ENCODE results near the gene RAB5B. TPM values are rescaled to one million over a fixed set of nuclear protein-coding genes. Genes with fewer than 3 reads are reported as not detected.
"Not testable (repeated sequence)": the region's sequence is repeated elsewhere in the genome, so short reads cannot be mapped to it uniquely, and the experiment has no call there.

RAB5B gene
- total RNA-seq, 1 experiment from 2014 or later, result 44.5 TPM

DNA sequence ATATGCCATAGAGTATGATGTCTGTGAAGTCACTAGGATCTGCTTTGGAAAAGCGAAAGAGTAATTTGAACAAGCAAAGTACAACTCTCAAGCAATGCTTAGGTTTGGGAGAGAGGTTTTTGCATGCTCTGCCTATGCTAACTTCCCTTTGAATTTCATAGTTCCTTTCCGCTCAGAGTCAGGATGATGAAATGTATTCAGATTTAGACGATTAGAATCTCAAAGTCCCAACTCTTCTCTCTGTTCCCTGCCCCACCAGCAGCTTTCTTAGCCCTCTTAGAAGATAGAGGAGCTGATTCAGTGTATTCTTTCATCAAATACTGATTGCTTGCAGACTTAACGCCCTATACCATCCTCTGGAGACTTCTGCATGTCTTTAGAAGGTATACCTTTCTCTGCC lies 11.5 kb downstream of the RAB5B start:
- TF ChIP-seq, protein P1, sequence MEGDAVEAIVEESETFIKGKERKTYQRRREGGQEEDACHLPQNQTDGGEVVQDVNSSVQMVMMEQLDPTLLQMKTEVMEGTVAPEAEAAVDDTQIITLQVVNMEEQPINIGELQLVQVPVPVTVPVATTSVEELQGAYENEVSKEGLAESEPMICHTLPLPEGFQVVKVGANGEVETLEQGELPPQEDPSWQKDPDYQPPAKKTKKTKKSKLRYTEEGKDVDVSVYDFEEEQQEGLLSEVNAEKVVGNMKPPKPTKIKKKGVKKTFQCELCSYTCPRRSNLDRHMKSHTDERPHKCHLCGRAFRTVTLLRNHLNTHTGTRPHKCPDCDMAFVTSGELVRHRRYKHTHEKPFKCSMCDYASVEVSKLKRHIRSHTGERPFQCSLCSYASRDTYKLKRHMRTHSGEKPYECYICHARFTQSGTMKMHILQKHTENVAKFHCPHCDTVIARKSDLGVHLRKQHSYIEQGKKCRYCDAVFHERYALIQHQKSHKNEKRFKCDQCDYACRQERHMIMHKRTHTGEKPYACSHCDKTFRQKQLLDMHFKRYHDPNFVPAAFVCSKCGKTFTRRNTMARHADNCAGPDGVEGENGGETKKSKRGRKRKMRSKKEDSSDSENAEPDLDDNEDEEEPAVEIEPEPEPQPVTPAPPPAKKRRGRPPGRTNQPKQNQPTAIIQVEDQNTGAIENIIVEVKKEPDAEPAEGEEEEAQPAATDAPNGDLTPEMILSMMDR (IDR thresholded peaks at IDR 0.05 in 2 of 3, conservative IDR thresholded peaks at IDR 0.05 in 1 of 3; ENCODE audit: borderline replicate concordance in 1 of 3, insufficient read depth in 1 of 3, low read depth in 2 of 3, low read length in 2 of 3), result no peak
- TF ChIP-seq ZFX (IDR thresholded peaks at IDR 0.05), result no peak
- TF ChIP-seq RAD21 (IDR thresholded peaks at IDR 0.05; ENCODE audit: low read depth), result no peak
- TF ChIP-seq EGR1 (IDR thresholded peaks at IDR 0.05; ENCODE audit: low read depth), result no peak
- no peak for TF ChIP-seq POLR2A (IDR thresholded peaks at IDR 0.05; ENCODE audit: borderline replicate concordance, extremely low read depth, insufficient read depth, insufficient read length)
- TF ChIP-seq CEBPB (IDR thresholded peaks at IDR 0.05; ENCODE audit: low read depth), result no peak
- TF ChIP-seq POLR2AphosphoS5 (IDR thresholded peaks at IDR 0.05; ENCODE audit: low read depth, low read length), result no peak
- no peak for TF ChIP-seq EZH2phosphoT487 (IDR thresholded peaks at IDR 0.05; ENCODE audit: borderline replicate concordance)
- TF ChIP-seq FOSL1 (IDR thresholded peaks at IDR 0.05; ENCODE audit: low read depth), result no peak
- TF ChIP-seq EZH2 (IDR thresholded peaks at IDR 0.05), result no peak
- no peak for TF ChIP-seq ATF3 (IDR thresholded peaks at IDR 0.05)
- TF ChIP-seq MAX (IDR thresholded peaks at IDR 0.05), result no peak
- no peak overlapping the region for H3K4me3 ChIP-seq (replicated peaks in 1 of 2; ENCODE audit: low read depth in 1 of 2, low read length in 2 of 2)
- intact Hi-C loops (cut with micrococcal nuclease), result no loop called here
- no TSS peak for BruUV-seq (replicated peaks)
- ATAC-seq, result no peak
- no peak overlapping the region for H3K4me2 ChIP-seq (ENCODE audit: low read length)
- no peaks in the 10 kb centered on the region for H3K9me2 ChIP-seq (ENCODE audit: insufficient read depth)
- H3K27ac ChIP-seq (ENCODE audit: low read depth, low read length), result no peak overlapping the region
- H3K36me3 ChIP-seq (ENCODE audit: control insufficient read depth in 1 of 2, insufficient read depth in 2 of 2, low read length in 2 of 2), result peaks cover 0 to 14% of the 10 kb centered on the region in 2 experiments; a peak in 3 of 4 replicates
- no peak for DNase-seq (ENCODE audit: low read depth, low spot score)
- H4K20me1 ChIP-seq (ENCODE audit: insufficient read depth), result no peaks in the 10 kb centered on the region
- H3K9ac ChIP-seq (ENCODE audit: low read length), result no peak overlapping the region
- 0 out of 2 replicates have a peak, but pooled peaks cover 3% of the 10 kb centered on the region for H3K79me2 ChIP-seq (ENCODE audit: insufficient read depth, low read length)
- H3K27me3 ChIP-seq (ENCODE audit: insufficient read depth, low read length), result no peaks in the 10 kb centered on the region
- ChIA-PET RAD21 (ENCODE audit: low non-redundant PET in 1 of 2, low total read pairs in 2 of 2, uncharacterized antibody in 2 of 2, unreplicated experiment in 2 of 2) (no interaction called here), CTCF (interaction anchor here (1.1 to 2.7 kb wide), 3 partner anchors 11 to 248 kb away, joined by 3 to 17 read pairs (median 14); partner anchors contain the start of gene SUOX), POLR2A (interaction anchor here (0.9 to 1.9 kb wide), 3 partner anchors 9 to 133 kb away, joined by 3 to 11 read pairs (median 3); partner anchors contain the start of genes RAB5B and ZC3H10)
- peaks cover 12 to 16% of the 10 kb centered on the region in 2 experiments for H3K4me1 ChIP-seq (ENCODE audit: control insufficient read depth in 1 of 2, insufficient read depth in 2 of 2, low read length in 2 of 2)
- no peaks in the 10 kb centered on the region for H3K9me3 ChIP-seq (ENCODE audit: control insufficient read depth in 1 of 2, insufficient read depth in 1 of 2, low read depth in 1 of 2, low read length in 2 of 2)
- H2AFZ ChIP-seq (ENCODE audit: low read depth, low read length, poor library complexity, severe bottlenecking), result no peak overlapping the region

DNA sequence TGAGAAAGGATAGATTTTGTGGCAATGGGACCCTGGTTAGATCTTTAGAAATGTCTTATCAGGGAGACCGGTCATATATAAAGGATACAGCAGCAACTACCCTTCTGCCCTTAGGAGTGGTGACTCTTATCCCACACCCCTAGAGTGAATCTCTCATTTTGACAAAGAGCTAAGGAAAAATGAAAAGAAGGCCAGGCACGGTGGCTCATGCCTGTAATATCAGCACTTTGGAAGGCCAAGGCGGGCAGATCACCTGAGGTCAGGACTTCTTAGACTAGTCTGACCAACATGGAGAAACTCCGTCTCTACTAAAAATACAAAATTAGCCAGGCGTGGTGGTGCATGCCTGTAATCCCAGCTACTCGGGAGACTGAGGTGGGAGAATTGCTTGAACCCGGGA lies 12.1 kb downstream of the RAB5B start:
- CTCF ChIA-PET, result interaction anchor here (2.7 kb wide), 1 partner anchor 11 kb away, joined by 14 read pairs; the partner anchor contains the start of gene SUOX
- H3K27me3 ChIP-seq (ENCODE audit: insufficient read depth, low read length); DNase-seq (ENCODE audit: low read depth, low spot score): not testable (repeated sequence)

More for the DNA sequence above, 12.1 kb downstream of the RAB5B start:
- H3K27ac ChIP-seq (ENCODE audit: low read depth, low read length); ATAC-seq; intact Hi-C loops (cut with micrococcal nuclease); H3K9me3 ChIP-seq (ENCODE audit: control insufficient read depth in 1 of 2, insufficient read depth in 1 of 2, low read depth in 1 of 2, low read length in 2 of 2); H4K20me1 ChIP-seq (ENCODE audit: insufficient read depth); BruUV-seq (replicated peaks); H3K4me2 ChIP-seq (ENCODE audit: low read length); H2AFZ ChIP-seq (ENCODE audit: low read depth, low read length, poor library complexity, severe bottlenecking); H3K9ac ChIP-seq (ENCODE audit: low read length); H3K9me2 ChIP-seq (ENCODE audit: insufficient read depth); H3K79me2 ChIP-seq (ENCODE audit: insufficient read depth, low read length); RAD21 ChIA-PET (ENCODE audit: low non-redundant PET in 1 of 2, low total read pairs in 2 of 2, uncharacterized antibody in 2 of 2, unreplicated experiment in 2 of 2); POLR2A ChIA-PET; H3K4me3 ChIP-seq (replicated peaks in 1 of 2; ENCODE audit: low read depth in 1 of 2, low read length in 2 of 2): not testable (repeated sequence)
- Histone ChIP-seq H3K36me3 (ENCODE audit: control insufficient read depth in 1 of 2, insufficient read depth in 2 of 2, low read length in 2 of 2) (peaks cover 2 to 19% of the 10 kb centered on the region in 2 experiments; a peak in 3 of 4 replicates), H3K4me1 (ENCODE audit: control insufficient read depth in 1 of 2, insufficient read depth in 2 of 2, low read length in 2 of 2) (peaks cover 12 to 16% of the 10 kb centered on the region in 2 experiments)
